Erythroblast (primary cell): ENCODE results near the gene TUT1.
"Not testable (repeated sequence)": the region's sequence is repeated elsewhere in the genome, so short reads cannot be mapped to it uniquely, and the experiment has no call there.

ENCODE experiments used
- DNase-seq, 2 experiments: peaks; one replicate each; lab custom pipeline; 2025; lab: John Stamatoyannopoulos, UW
- GATA1 ChIP-seq: IDR thresholded peaks from 2 replicates; pipeline ENCODE4 v1.6.1; 2011; ENCODE audit warnings: low read depth, mild to moderate bottlenecking, control low read depth, low read length, moderate library complexity
- POLR2A ChIP-seq: IDR thresholded peaks from 2 replicates; pipeline ENCODE4 v1.6.1; 2011; ENCODE audit warnings: mild to moderate bottlenecking, low read length

Gene TUT1

GRCh38 chr11:62600367-62601121 is 9.2 kb upstream of the TUT1 start:
- TF ChIP-seq GATA1 (no peak), POLR2A (no peak)
- peak; percentile 67 to 78 for DNase-seq

- TF ChIP-seq GATA1 (no peak), POLR2A (no peak)
- DNase-seq = peak; percentile 46 to 58
Observed at GRCh38 chr11:62599901-62600300, 8.6 kb upstream of the TUT1 start.

GRCh38 chr11:62599069-62599696 is 7.9 kb upstream of the TUT1 start:
- peak; percentile 96 to 99 for DNase-seq
- TF ChIP-seq POLR2A (peak; percentile 22), GATA1 (no peak)

- no peak for DNase-seq
Observed at GRCh38 chr11:62595124-62595523, 3.8 kb upstream of the TUT1 start.

GRCh38 chr11:62593434-62594044 is 2.2 kb upstream of the TUT1 start:
- TF ChIP-seq GATA1 (no peak), POLR2A (no peak)
- peak; percentile 88 to 90 for DNase-seq

More at GRCh38 chr11:62595124-62595523, 3.8 kb upstream of the TUT1 start:
- no peak for TF ChIP-seq POLR2A
- TF ChIP-seq GATA1 = no peak

GRCh38 chr11:62592989-62593421 is 1.7 kb upstream of the TUT1 start:
- DNase-seq = no peak
- no peak for TF ChIP-seq GATA1
- TF ChIP-seq POLR2A = no peak

- DNase-seq = peak; percentile 81 to 89
- TF ChIP-seq GATA1 (no peak), POLR2A (no peak)
Observed at GRCh38 chr11:62592146-62592815, 958 bp upstream of the TUT1 start.

GRCh38 chr11:62588966-62589637 is 2.2 kb downstream of the TUT1 start:
- TF ChIP-seq GATA1 = no peak
- no peak for TF ChIP-seq POLR2A
- DNase-seq = peak; percentile 42 to 43

GRCh38 chr11:62585356-62585755 is 6.0 kb downstream of the TUT1 start:
- DNase-seq = not testable (repeated sequence)

GRCh38 chr11:62581735-62582134 is 9.6 kb downstream of the TUT1 start:
- DNase-seq = not testable (repeated sequence)

- DNase-seq = no peak
- no peak for TF ChIP-seq POLR2A
- no peak for TF ChIP-seq GATA1
Observed at GRCh38 chr11:62580959-62581715, 10.2 kb downstream of the TUT1 start.

GRCh38 chr11:62579252-62579651 is 12.1 kb downstream of the TUT1 start:
- TF ChIP-seq POLR2A (no peak), GATA1 (no peak)
- no peak for DNase-seq

- DNase-seq = no peak
- TF ChIP-seq GATA1 (no peak), POLR2A (no peak)
Observed at GRCh38 chr11:62578541-62578940, 12.8 kb downstream of the TUT1 start.
